Epithelial cell of proximal tubule (primary cell): Measurements from ENCODE around the gene COMMD7. TPM values are rescaled to one million over a fixed set of nuclear protein-coding genes. Genes with fewer than 3 reads are reported as not detected.

Experiments
- DNase-seq: peaks from one replicate; pipeline ENCODE4 v3.0.0-alpha.2; 2011; ENCODE audit warnings: low read depth
- H3K4me3 ChIP-seq: 2 replicates; pipeline ENCODE4 v1.5.1; 2011; ENCODE audit warnings: low read depth, mild to moderate bottlenecking, low read length
- CTCF ChIP-seq: conservative IDR thresholded peaks from 2 replicates; pipeline ENCODE4 v1.5.1; 2012; ENCODE audit warnings: low read depth, mild to moderate bottlenecking, low read length
- total RNA-seq: library from RNA; depleted of rRNA; stranded (reverse); fragments of >200 nt; gene quantifications from 2 replicates; pipeline ENCODE4 v1.2.3, GENCODE V29; 2015

The COMMD7 gene
- total RNA-seq, 1 donor from 2014 or later = 40.1 TPM

GRCh38 chr20:32664678-32665159 is 78.5 kb downstream of the COMMD7 start:
- DNase-seq = no peak
- TF ChIP-seq CTCF = no peak
- no peak overlapping the region for H3K4me3 ChIP-seq

DNA sequence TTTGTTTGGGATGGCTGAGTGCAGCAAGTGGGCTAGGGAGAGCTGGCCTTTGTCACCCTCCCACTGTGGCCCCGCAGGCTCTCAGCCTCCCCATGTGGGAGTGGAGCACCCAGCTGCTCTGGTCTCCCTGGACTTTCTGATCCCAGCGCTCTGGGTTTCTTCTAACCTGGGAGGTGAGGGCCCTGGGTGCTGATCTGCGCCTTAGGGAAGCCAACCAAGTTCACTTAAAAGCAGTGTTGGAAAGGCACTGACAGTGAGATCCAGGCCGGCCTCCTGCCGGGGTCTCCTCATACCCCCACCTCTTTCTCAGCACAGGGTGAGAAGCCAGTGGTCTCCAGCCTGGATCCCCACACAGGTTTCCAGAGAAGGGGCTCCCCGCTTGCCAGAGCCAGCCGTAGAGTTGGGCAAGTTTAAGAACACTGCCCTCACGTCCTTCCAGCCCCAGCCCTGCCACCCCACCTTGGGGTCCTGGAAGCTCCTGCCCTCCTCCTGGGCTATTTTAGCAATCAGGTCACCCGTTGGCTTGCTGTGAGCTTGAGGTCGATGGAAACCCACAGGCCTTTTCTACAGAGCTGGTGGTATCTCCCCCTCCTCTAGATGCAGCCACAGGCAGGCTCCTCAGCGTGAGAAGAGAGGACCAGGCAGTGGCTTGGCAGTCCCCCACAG is 79.1 kb downstream of the COMMD7 start:
- DNase-seq = no peak
- H3K4me3 ChIP-seq = no peak overlapping the region
- TF ChIP-seq CTCF = no peak

DNA sequence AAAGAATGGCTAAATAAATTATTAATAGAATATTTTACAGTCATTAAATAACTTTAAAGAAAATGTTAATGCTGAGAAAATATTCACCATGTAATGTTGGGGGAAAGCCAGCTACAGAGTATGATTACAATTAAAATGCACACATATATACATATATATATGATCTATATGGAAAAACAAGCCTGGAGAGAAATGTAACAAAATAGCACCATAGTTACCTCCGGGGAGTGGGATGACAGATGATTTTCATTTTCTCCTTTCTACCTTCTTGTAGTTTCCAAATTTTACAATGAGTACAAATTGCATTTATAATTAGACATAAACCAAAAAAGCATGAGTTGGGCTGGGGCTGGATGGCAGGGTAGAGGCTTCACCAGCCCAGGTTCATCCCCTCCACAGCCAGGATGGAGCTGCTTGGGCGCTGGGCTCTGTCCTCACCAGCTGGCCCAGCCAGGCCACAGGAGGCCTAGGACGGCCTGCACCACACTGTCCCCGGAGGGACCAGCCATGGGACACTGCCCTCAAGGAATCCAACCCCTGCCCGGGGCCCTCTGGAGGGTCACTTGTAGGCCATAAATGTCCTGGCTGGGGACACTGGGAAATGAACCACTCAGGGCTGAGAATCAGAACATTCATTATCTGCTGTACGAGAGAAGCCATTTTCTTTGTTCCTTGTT is 79.8 kb downstream of the COMMD7 start:
- no peak overlapping the region for H3K4me3 ChIP-seq
- no peak for DNase-seq
- no peak for TF ChIP-seq CTCF

- TF ChIP-seq CTCF = no peak
- DNase-seq = no peak
- H3K4me3 ChIP-seq = no peak overlapping the region
Measured at GRCh38 chr20:32661820-32662528, 81.3 kb downstream of the COMMD7 start.

- DNase-seq = no peak
- no peak for TF ChIP-seq CTCF
- H3K4me3 ChIP-seq = no peak overlapping the region
Measured at GRCh38 chr20:32660661-32661060, 82.6 kb downstream of the COMMD7 start.

GRCh38 chr20:32656827-32657226 is 86.4 kb downstream of the COMMD7 start:
- no peak for DNase-seq
- no peak overlapping the region for H3K4me3 ChIP-seq
- no peak for TF ChIP-seq CTCF
